Body of pancreas (tissue), 4 donors: Measurements from ENCODE around the gene DDX1. TPM values are rescaled to one million over a fixed set of nuclear protein-coding genes. Genes with fewer than 3 reads are reported as not detected.

ENCODE experiments used
- ATAC-seq: fragments of 150-250 bp; one replicate; pipeline ENCODE4 v1.9.1; 2016
- DNase-seq, 4 donors: peaks; one replicate each; pipeline ENCODE4 v3.0.0-alpha.2; 2019
- H3K27ac ChIP-seq, 4 donors: fragments of 200-600 bp; sonication (generic); 1 replicate in 3 of 4; 2 replicates in 1 of 4; pipeline versions ENCODE4 v1.5.1 to v1.6.1; 2016 to 2019; ENCODE audit warnings: mild to moderate bottlenecking in 1 of 4, mixed read lengths in 1 of 4, moderate library complexity in 1 of 4
- H3K27me3 ChIP-seq, 2 donors: fragments of 200-600 bp; sonication (generic); one replicate each; pipeline ENCODE4 v1.6.0; 2016; ENCODE audit warnings: mild to moderate bottlenecking in 1 of 2
- H3K36me3 ChIP-seq, 2 donors: fragments of 200-600 bp; sonication (generic); replicated peaks in 1 of 2; 2 replicates each; pipeline ENCODE4 v1.5.1; 2016; ENCODE audit warnings: low read depth in 2 of 2; ENCODE audit not compliant: insufficient read depth in 1 of 2
- H3K4me1 ChIP-seq: fragments of 200-600 bp; sonication (generic); one replicate; pipeline ENCODE4 v1.6.0; 2016
- H3K4me3 ChIP-seq, 2 donors: fragments of 200-600 bp; sonication (generic); 1 replicate in 1 of 2; 2 replicates in 1 of 2; pipeline ENCODE4 v1.5.1; 2016 to 2019
- H3K9me3 ChIP-seq, 3 donors: fragments of 200-600 bp; sonication (generic); 1 replicate in 2 of 3; 2 replicates in 1 of 3; pipeline ENCODE4 v1.5.1; 2016
- CTCF ChIP-seq, 7 experiments: fragments of 450-650 bp in 4 of 7; fragments of 200-600 bp in 3 of 7; sonication (generic) in 3 of 7; IDR thresholded peaks; one replicate each; pipeline ENCODE4 v1.5.1; 2016 to 2019; ENCODE audit warnings: antibody characterized with exemption in 7 of 7
- POLR2A ChIP-seq, 3 donors: fragments of 450-650 bp; IDR thresholded peaks; one replicate each; pipeline ENCODE4 v1.6.1; 2016; ENCODE audit warnings: antibody characterized with exemption in 3 of 3, mild to moderate bottlenecking in 2 of 3
- WGBS, 2 donors: methylation state at CpG; one replicate each; pipeline ENCODE4 v1.1.5; 2017; 5-methylcytosine and 5-hydroxymethylcytosine counted together
- intact Hi-C: fragments of 100-400 bp; cut with DNase I; formaldehyde crosslinking; loops from one replicate; pipeline ENCODE4 v1.15.1; 2023
- total RNA-seq, 2 donors: library from RNA; depleted of rRNA; stranded (reverse); fragments of >200 nt; gene quantifications; one replicate each; pipeline ENCODE4 v1.1.0, GENCODE V29; 2016

The DDX1 gene
- total RNA-seq, 2 donors from 2014 or later: 35.3 to 61.3 TPM

DNA sequence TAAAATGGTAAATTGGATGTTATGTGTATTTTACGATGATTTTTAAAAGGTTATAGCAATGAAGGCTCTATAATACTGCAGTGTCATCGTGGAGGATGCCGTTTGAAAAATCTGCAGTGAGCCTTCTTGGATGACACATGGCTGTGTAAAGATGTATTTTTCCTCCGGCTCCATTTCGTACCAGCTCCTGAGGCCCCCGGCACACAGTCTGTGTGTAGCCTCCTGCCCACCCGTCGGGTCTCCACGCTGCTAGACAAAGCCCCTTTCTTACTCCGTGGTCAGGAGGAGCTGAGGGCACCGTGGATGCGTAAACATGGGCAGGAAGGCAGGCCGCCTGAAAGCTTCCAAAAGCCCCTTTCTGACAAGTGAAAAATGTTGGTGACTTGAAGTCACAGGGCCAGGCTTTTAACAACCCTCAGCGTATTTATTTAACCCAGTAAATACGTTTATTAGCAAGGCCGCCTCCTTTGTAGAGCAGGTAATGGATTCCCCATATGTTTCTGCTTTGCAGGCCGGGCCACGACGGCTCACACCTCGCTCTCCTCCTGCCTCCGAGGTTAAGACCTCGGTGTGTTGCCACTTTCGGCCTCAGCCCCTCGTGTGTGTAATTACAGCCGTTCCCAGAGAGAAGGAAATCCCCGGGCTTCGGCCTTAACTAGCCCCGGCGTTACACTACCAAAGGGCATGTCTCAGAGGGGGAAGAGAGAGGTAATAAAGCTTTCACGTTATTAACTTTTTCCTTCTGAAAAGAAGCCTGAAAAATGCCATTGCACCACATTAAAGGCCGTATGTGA, 72.8 kb downstream of the DDX1 start:
- no peak for TF ChIP-seq CTCF (IDR thresholded peaks at IDR 0.05)
- no peak for TF ChIP-seq POLR2A (IDR thresholded peaks at IDR 0.05)
- H3K27me3 ChIP-seq: no peaks in the 10 kb centered on the region
- no peaks in the 10 kb centered on the region for H3K36me3 ChIP-seq
- ATAC-seq: no peak
- no peak overlapping the region for H3K4me3 ChIP-seq
- peaks cover 0 to 9% (median 0%) of the 10 kb centered on the region in 3 donors for H3K9me3 ChIP-seq
- WGBS, 2 donors: 52 to 57% methylated on average over 31 of the region's 31 CpGs
- no peak overlapping the region for H3K27ac ChIP-seq
- H3K4me1 ChIP-seq: no peaks in the 10 kb centered on the region
- DNase-seq: no peak
- intact Hi-C loops: no loop called here

- DNase-seq: no peak
- H3K27ac ChIP-seq: no peak overlapping the region
- TF ChIP-seq POLR2A (IDR thresholded peaks at IDR 0.05) (no peak), CTCF (IDR thresholded peaks at IDR 0.05) (no peak)
- no peak for ATAC-seq
- H3K4me1 ChIP-seq: no peaks in the 10 kb centered on the region
- 75 to 82% methylated on average over 21 to 22 of the region's 22 CpGs for WGBS, 2 donors
- H3K27me3 ChIP-seq: no peaks in the 10 kb centered on the region
- intact Hi-C loops: no loop called here
- peaks cover 0 to 9% (median 0%) of the 10 kb centered on the region in 3 donors for H3K9me3 ChIP-seq
- no peaks in the 10 kb centered on the region for H3K36me3 ChIP-seq
- H3K4me3 ChIP-seq: no peak overlapping the region
Observed at GRCh38 chr2:15665067-15665942, 73.6 kb downstream of the DDX1 start.

- H3K27ac ChIP-seq: no peak overlapping the region
- H3K4me3 ChIP-seq: no peak overlapping the region
- WGBS, 2 donors: 82 to 86% methylated on average over 9 of the region's 9 CpGs
- intact Hi-C loops: no loop called here
- DNase-seq: no peak
- TF ChIP-seq CTCF (IDR thresholded peaks at IDR 0.05): no peak
- TF ChIP-seq POLR2A (IDR thresholded peaks at IDR 0.05): no peak
- no peaks in the 10 kb centered on the region for H3K36me3 ChIP-seq
- H3K4me1 ChIP-seq: no peaks in the 10 kb centered on the region
- H3K27me3 ChIP-seq: no peaks in the 10 kb centered on the region
- H3K9me3 ChIP-seq: peaks cover 0 to 9% (median 0%) of the 10 kb centered on the region in 3 donors
- no peak for ATAC-seq
Observed at GRCh38 chr2:15665943-15666460, 74.3 kb downstream of the DDX1 start.

- Histone ChIP-seq H3K4me3 (no peak overlapping the region), H3K36me3 (no peaks in the 10 kb centered on the region), H3K9me3 (peaks cover 0 to 9% (median 0%) of the 10 kb centered on the region in 3 donors), H3K27ac (no peak overlapping the region), H3K27me3 (no peaks in the 10 kb centered on the region), H3K4me1 (no peaks in the 10 kb centered on the region)
- 48 to 53% methylated on average over 13 to 16 of the region's 16 CpGs for whole genome bisulfite sequencing, 2 donors
- no peak for DNase-seq
- intact Hi-C loops: no loop called here
- no peak for TF ChIP-seq POLR2A (IDR thresholded peaks at IDR 0.05)
- no peak for TF ChIP-seq CTCF (IDR thresholded peaks at IDR 0.05)
- ATAC-seq: no peak
Observed at GRCh38 chr2:15666861-15667808, 75.5 kb downstream of the DDX1 start.
